Karpas-422 (cell line): ENCODE data around the gene EMSY. TPM values are rescaled to one million over a fixed set of nuclear protein-coding genes. Genes with fewer than 3 reads are reported as not detected.

Experiments
- DNase-seq: peaks from one replicate; pipeline ENCODE4 v3.0.0-alpha.2; 2015
- H2AFZ ChIP-seq: fragments of 200-600 bp; sonication (generic); 2 replicates; pipeline ENCODE4 v1.6.1; 2014; ENCODE audit warnings: antibody characterized with exemption, low read length, mixed read lengths
- H3K27ac ChIP-seq: fragments of 200-600 bp; sonication (generic); 2 replicates; pipeline ENCODE4 v1.5.1; 2014; ENCODE audit warnings: mild to moderate bottlenecking, low read length, moderate library complexity
- H3K27me3 ChIP-seq: fragments of 200-600 bp; sonication (generic); 2 replicates; pipeline ENCODE4 v1.6.1; 2014; ENCODE audit warnings: low read length, mixed read lengths
- H3K36me3 ChIP-seq: fragments of 200-600 bp; sonication (generic); 2 replicates; pipeline ENCODE4 v1.6.1; 2014; ENCODE audit warnings: low read length, mixed read lengths; ENCODE audit not compliant: insufficient read depth
- H3K4me1 ChIP-seq: fragments of 200-600 bp; sonication (generic); 2 replicates; pipeline ENCODE4 v1.6.1; 2014; ENCODE audit warnings: mild to moderate bottlenecking, low read length, mixed read lengths
- H3K4me2 ChIP-seq: fragments of 200-600 bp; sonication (generic); 2 replicates; pipeline ENCODE4 v1.6.1; 2014; ENCODE audit warnings: low read length, low read depth, mild to moderate bottlenecking; ENCODE audit not compliant: poor library complexity, severe bottlenecking
- H3K4me3 ChIP-seq: fragments of 200-600 bp; sonication (generic); 2 replicates; pipeline ENCODE4 v1.5.1; 2014; ENCODE audit warnings: mild to moderate bottlenecking, antibody characterized with exemption, low read length, mixed read lengths
- H3K79me2 ChIP-seq: fragments of 200-600 bp; sonication (generic); 2 replicates; pipeline ENCODE4 v1.6.1; 2014; ENCODE audit warnings: mild to moderate bottlenecking, low read length, mixed read lengths
- H3K9ac ChIP-seq: fragments of 200-600 bp; sonication (generic); 2 replicates; pipeline ENCODE4 v1.6.0; 2014; ENCODE audit warnings: low read length
- H3K9me2 ChIP-seq: fragments of 200-600 bp; sonication (generic), shearing (Covaris generic); replicated peaks from 2 replicates; pipeline ENCODE4 v1.6.0; 2014; ENCODE audit warnings: mild to moderate bottlenecking, low read length, moderate library complexity; ENCODE audit not compliant: insufficient read depth
- H3K9me3 ChIP-seq: fragments of 300-700, 200-600 bp; sonication (generic); 2 replicates; pipeline ENCODE4 v1.6.1; 2014; ENCODE audit warnings: low read length, mixed read lengths
- H4K20me1 ChIP-seq: fragments of 200-600 bp; sonication (generic); 2 replicates; pipeline ENCODE4 v1.6.1; 2014; ENCODE audit warnings: mild to moderate bottlenecking, antibody characterized with exemption, low read length, low read depth; ENCODE audit not compliant: insufficient read depth
- total RNA-seq: library from RNA; depleted of rRNA; stranded (reverse); fragments of >200 nt; shearing (Covaris generic); gene quantifications from 2 replicates; pipeline ENCODE4 v1.2.3, GENCODE V29; 2014; ENCODE audit warnings: low replicate concordance

Gene EMSY
- total RNA-seq, 1 experiment from 2014 or later = 40.3 TPM

GRCh38 chr11:76445121-76446084, 585 bp downstream of the EMSY start:
- Histone ChIP-seq H3K9ac (peak overlapping the region; percentile 86), H3K27ac (peak overlapping the region; percentile 55), H3K9me3 (no peaks in the 10 kb centered on the region), H3K4me1 (peaks cover 17% of the 10 kb centered on the region), H3K9me2 (no peaks in the 10 kb centered on the region), H3K79me2 (peaks cover 64% of the 10 kb centered on the region), H3K27me3 (no peaks in the 10 kb centered on the region), H4K20me1 (no peaks in the 10 kb centered on the region; the same call in 1 of the 2 replicates), H3K4me3 (peak overlapping the region; percentile 99), H3K4me2 (peak overlapping the region; percentile 91), H2AFZ (peak overlapping the region; percentile 85), H3K36me3 (peaks cover 25% of the 10 kb centered on the region; the same call in 1 of the 2 replicates)
- peak; percentile 75 for DNase-seq

- no peak for DNase-seq
- Histone ChIP-seq H3K9ac (no peak overlapping the region), H3K9me3 (no peaks in the 10 kb centered on the region), H3K4me3 (no peak overlapping the region), H3K27ac (no peak overlapping the region), H3K79me2 (peaks cover 83% of the 10 kb centered on the region), H3K9me2 (no peaks in the 10 kb centered on the region), H3K27me3 (no peaks in the 10 kb centered on the region), H3K4me1 (peaks cover 11% of the 10 kb centered on the region), H4K20me1 (no peaks in the 10 kb centered on the region; the same call in 1 of the 2 replicates), H3K36me3 (peaks cover 35% of the 10 kb centered on the region; the same call in 1 of the 2 replicates), H2AFZ (no peak overlapping the region), H3K4me2 (no peak overlapping the region)
Measured at GRCh38 chr11:76448506-76448905, 3.7 kb downstream of the EMSY start.

- no peaks in the 10 kb centered on the region for H3K4me1 ChIP-seq
- H3K36me3 ChIP-seq = peaks cover 27% of the 10 kb centered on the region; the same call in 1 of the 2 replicates
- H3K27ac ChIP-seq = no peak overlapping the region
- no peak overlapping the region for H3K4me2 ChIP-seq
- H3K27me3 ChIP-seq = no peaks in the 10 kb centered on the region
- H3K9me3 ChIP-seq = no peaks in the 10 kb centered on the region
- H3K4me3 ChIP-seq = no peak overlapping the region
- H3K79me2 ChIP-seq = peaks cover 66% of the 10 kb centered on the region
- no peak for DNase-seq
- no peak overlapping the region for H2AFZ ChIP-seq
- no peaks in the 10 kb centered on the region for H4K20me1 ChIP-seq
- no peak overlapping the region for H3K9ac ChIP-seq
- H3K9me2 ChIP-seq = no peaks in the 10 kb centered on the region
Measured at GRCh38 chr11:76453248-76453647, 8.4 kb downstream of the EMSY start.

GRCh38 chr11:76455331-76455730, 10.5 kb downstream of the EMSY start:
- Histone ChIP-seq H3K36me3 (peaks cover 25% of the 10 kb centered on the region; the same call in 1 of the 2 replicates), H3K9me3 (no peaks in the 10 kb centered on the region), H3K4me1 (no peaks in the 10 kb centered on the region)

GRCh38 chr11:76455931-76456330, 11.1 kb downstream of the EMSY start:
- H4K20me1 ChIP-seq = no peaks in the 10 kb centered on the region
- H3K9me3 ChIP-seq = no peaks in the 10 kb centered on the region
- peaks cover 67% of the 10 kb centered on the region for H3K79me2 ChIP-seq
- no peaks in the 10 kb centered on the region for H3K4me1 ChIP-seq
- H3K36me3 ChIP-seq = peaks cover 26% of the 10 kb centered on the region; the same call in 1 of the 2 replicates
- no peak overlapping the region for H2AFZ ChIP-seq
- no peak overlapping the region for H3K4me2 ChIP-seq
- no peaks in the 10 kb centered on the region for H3K27me3 ChIP-seq
- no peak for DNase-seq
- no peak overlapping the region for H3K9ac ChIP-seq
- no peak overlapping the region for H3K27ac ChIP-seq
- H3K9me2 ChIP-seq = no peaks in the 10 kb centered on the region
- no peak overlapping the region for H3K4me3 ChIP-seq

More at GRCh38 chr11:76455331-76455730, 10.5 kb downstream of the EMSY start:
- no peak for DNase-seq
- Histone ChIP-seq H4K20me1 (no peaks in the 10 kb centered on the region), H2AFZ (no peak overlapping the region), H3K27ac (no peak overlapping the region), H3K79me2 (peaks cover 67% of the 10 kb centered on the region), H3K9ac (no peak overlapping the region), H3K4me3 (no peak overlapping the region), H3K4me2 (no peak overlapping the region), H3K9me2 (no peaks in the 10 kb centered on the region), H3K27me3 (no peaks in the 10 kb centered on the region)

GRCh38 chr11:76456571-76456970, 11.8 kb downstream of the EMSY start:
- H3K4me1 ChIP-seq = no peaks in the 10 kb centered on the region
- H3K9ac ChIP-seq = no peak overlapping the region
- H3K27me3 ChIP-seq = no peaks in the 10 kb centered on the region
- H3K9me2 ChIP-seq = no peaks in the 10 kb centered on the region
- H3K4me3 ChIP-seq = no peak overlapping the region
- H4K20me1 ChIP-seq = no peaks in the 10 kb centered on the region
- peaks cover 30% of the 10 kb centered on the region; the same call in 1 of the 2 replicates for H3K36me3 ChIP-seq
- DNase-seq = no peak
- no peaks in the 10 kb centered on the region for H3K9me3 ChIP-seq
- H2AFZ ChIP-seq = no peak overlapping the region
- no peak overlapping the region for H3K4me2 ChIP-seq
- H3K27ac ChIP-seq = no peak overlapping the region
- peaks cover 67% of the 10 kb centered on the region for H3K79me2 ChIP-seq

- Histone ChIP-seq H4K20me1 (no peaks in the 10 kb centered on the region), H3K4me2 (no peak overlapping the region), H3K9me2 (no peaks in the 10 kb centered on the region), H3K9me3 (no peaks in the 10 kb centered on the region), H3K79me2 (peaks cover 53% of the 10 kb centered on the region), H2AFZ (no peak overlapping the region), H3K27me3 (no peaks in the 10 kb centered on the region), H3K36me3 (peaks cover 20% of the 10 kb centered on the region; the same call in 1 of the 2 replicates), H3K4me1 (no peaks in the 10 kb centered on the region), H3K4me3 (no peak overlapping the region), H3K9ac (no peak overlapping the region), H3K27ac (no peak overlapping the region)
- DNase-seq = no peak
Measured at GRCh38 chr11:76459299-76459698, 14.5 kb downstream of the EMSY start.

- Histone ChIP-seq H3K4me1 (no peaks in the 10 kb centered on the region), H4K20me1 (no peaks in the 10 kb centered on the region), H3K9ac (no peak overlapping the region), H3K79me2 (peaks cover 57% of the 10 kb centered on the region), H2AFZ (no peak overlapping the region), H3K9me3 (no peaks in the 10 kb centered on the region), H3K4me2 (no peak overlapping the region), H3K4me3 (no peak overlapping the region), H3K36me3 (peaks cover 20% of the 10 kb centered on the region; the same call in 1 of the 2 replicates), H3K27ac (no peak overlapping the region), H3K27me3 (no peaks in the 10 kb centered on the region), H3K9me2 (no peaks in the 10 kb centered on the region)
- DNase-seq = no peak
Measured at GRCh38 chr11:76459846-76460245, 15.0 kb downstream of the EMSY start.
